Measurements from ENCODE around the gene TMEM31.
A peak's percentile ranks its signal among the peaks of the same experiment; 100 is the strongest.

The TMEM31 gene, protein sequence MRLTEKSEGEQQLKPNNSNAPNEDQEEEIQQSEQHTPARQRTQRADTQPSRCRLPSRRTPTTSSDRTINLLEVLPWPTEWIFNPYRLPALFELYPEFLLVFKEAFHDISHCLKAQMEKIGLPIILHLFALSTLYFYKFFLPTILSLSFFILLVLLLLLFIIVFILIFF

DNA sequence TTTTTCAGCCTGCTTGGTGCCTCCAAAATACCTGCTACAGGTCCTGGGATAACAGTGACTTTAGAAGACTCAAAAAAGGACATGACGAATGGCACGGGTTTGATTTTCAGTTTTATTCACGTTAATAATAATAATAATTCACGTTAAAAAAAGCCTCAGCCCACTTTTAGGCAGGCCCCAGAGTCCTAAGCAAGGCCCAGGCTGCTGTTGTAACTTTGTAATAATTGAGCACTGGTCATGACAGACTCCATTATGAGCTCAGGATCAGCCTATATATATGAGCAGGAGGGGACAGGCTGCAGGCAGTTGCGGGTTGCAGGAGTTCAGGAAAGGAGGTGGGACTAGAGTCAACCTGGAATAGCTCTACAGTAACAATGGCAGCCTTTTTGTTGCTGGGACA is at the start of gene TMEM31:
TMEM31 (plus strand) TSS at position 301 of the 400 bp plus-strand sequence. CDS start 1,350 bp downstream, outside the sequence.
- no peak for DNase-seq

DNA sequence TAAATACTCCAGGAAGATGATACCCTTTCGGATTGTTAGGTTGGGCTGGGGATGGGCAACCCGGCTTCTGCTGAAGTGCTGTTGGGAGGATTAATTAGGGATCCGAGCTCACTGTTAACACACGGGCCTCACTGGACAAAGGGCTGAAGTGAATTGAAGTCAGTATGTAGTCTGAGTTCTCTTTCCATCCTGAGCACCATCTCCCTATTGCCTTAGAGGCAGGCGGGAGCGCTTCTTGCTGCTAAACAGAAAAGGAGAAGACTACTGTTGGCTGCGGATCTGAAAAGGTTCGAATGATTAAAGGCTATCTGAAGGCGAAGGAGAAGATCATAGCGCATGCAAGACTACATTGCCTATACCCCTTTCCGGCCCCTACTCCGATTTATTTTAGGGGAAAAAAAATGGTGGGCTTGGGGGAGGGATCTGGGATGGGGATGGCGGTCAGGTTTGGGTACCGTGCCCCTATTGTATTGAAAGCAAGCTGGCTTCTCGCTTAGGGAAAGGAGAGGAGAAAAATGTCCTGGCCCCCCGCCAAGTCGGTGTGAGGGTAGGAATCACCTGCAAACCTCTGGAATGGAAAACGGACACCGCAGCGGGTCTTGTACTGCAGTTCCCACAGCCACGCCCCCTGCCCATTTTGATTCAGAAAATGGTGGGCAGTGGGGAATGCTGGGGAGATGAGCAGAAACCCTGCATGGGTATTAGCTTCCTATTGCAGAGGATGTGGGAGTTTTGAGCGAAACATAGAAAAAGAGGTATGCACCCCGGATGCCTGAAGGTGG is 46.5 kb upstream of the TMEM31 start:
- no peak for DNase-seq

DNA sequence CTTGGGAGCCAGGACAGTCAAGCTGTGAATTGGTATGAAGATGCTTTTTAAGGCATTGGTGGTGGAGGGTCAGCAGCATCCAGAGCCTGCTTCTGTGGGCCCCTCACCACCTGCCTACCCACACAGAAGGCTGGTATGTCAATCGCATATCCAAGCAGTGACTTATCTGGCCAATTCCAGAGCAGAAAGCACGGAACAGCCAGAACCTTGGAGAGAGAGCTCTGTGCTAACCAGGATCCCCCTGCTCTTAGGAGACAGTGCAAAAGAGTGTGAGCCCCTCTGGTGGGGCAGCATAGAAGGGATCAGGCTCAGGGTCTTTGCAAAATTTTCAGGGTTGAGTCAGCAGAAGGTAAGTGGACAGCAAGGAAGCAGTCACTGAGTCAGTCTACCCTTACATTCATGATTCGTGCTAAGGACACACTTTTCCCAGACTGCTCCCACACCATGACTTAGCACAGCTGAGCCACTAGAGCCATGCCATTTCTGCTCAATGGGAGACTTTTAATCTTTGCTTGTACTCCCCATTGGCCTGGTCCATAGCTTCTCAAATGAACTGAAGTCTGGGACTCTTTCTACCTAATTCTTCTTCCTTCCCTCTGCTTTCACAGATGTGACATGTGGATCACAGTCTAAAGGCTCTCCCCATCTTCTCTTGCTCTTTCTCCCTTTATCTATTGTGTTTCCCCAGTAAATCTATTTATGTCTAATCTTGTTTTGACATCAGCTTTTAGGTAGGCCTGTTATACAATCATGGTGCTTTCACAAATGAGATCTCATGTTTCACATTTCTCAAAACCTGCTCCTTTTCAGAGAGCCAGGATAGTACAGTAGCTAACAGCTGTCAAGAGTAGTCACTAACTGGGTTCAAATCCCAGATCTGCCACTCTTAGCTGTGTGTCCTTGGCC is 44.3 kb upstream of the TMEM31 start:
- no peak for DNase-seq

DNA sequence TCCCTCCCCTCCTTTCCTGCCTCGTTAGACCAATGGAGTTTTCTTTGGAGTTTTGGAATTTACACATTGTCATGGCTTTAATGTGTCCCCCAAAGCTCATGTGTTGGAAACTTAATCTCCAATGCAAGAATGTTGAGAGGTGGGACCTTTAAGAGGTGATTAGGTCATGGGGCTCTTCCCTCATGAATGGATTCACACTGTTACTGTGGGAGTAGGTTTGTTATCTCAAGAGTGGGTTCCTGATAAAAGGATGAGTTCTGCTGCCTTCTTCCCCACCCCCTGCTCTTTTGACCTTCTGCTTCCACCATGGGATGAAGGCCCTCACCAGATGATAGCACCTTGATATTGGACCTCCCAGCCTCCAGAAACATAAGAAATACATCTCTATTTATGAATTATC is 41.0 kb upstream of the TMEM31 start:
- no peak for DNase-seq

DNA sequence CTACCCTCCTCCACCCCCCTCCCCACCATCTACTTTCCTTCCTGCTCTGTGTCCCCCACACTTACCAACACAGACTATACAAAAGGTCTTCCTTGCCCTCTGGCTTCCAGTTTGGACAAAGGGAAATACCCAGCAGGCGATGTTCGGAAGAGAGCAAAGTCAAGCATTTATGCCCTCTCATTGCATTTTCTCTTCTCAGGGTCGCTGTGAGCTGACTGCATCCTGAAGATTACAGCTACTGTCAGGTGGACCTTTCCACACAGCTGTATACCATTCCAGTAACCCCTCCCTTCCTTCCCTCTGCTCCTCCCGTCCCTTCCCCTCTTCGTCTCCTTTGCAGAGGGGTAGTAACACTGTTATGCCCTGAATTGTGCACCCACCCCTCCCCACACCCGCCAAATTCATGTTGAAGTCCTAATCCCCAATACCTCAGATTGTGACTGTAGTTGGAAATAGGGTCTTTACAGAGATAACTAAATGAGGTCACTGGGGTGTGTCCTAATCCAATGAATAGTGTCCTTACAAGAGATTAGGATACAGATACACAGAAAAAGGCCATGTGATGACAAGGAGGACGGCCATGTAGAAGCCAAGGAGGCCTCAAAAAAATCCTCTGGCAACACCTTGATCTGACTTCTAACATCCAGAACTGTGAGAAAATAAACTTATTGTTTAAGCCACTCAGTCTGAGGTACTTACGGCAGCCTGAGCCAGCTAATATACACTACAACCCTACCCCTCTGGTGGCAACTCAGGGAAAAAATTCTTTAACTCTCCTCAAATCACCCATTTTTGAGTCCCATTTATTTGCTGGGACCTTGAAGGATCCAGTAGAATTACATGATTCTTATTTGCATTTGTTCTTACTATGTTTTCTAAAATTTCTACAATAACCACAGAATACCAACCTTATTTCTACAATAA is 35.9 kb upstream of the TMEM31 start:
- DNase-seq: no peak

DNA sequence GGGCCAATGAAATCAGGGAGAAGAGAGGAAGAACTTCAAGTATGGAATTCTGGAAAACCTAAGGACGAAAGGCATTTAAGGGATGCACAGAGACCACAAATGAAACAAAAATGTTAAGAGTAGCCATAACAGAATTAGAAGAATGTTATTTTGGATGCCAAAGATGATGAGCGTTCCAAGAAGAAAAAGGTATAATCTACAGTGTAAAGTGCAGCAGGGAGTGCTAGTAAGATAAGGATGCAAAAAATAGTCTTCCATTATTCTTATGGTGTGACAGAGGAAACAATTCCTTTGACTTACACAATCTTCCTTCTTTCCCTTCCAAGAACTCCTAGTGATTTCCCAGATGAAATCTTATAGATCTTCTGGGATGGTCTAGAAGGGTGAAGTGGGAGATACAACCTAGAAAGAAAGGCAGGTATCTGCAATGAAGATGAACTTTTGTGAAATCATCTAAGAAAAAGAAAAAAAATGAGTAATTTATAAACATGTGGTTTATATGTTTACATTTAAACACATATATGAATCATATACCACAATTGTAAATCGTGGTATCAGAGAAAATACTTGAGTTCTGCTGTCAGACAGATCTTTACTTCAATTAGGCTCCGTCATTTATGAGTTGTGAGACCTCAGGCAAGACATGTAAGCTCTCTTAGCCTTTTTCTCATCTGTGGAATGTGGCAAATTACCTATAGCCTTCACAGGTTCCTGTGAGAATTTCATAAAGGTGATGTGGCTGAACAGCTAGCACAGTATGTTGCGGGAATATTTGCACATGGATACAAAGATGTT is 32.3 kb upstream of the TMEM31 start:
- no peak for DNase-seq

DNA sequence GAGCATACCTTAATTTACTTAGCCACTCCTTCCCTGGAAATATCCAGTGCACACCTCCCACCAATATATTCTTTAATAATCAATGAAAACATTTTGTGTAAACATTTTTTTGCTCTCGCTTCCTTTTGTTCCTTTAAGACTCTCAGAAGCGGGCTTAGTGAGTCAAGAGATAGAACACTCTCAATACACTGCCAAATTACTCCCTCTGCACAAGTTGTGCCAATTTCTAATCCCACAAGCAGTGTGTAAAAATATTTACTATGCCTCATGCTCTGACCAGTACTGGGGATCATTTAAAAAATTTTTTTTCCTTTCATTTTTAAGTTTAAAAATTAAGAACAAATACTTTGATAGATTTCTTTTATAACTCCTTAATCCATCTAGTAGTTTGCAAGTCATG is 29.3 kb upstream of the TMEM31 start:
- no peak for DNase-seq

DNA sequence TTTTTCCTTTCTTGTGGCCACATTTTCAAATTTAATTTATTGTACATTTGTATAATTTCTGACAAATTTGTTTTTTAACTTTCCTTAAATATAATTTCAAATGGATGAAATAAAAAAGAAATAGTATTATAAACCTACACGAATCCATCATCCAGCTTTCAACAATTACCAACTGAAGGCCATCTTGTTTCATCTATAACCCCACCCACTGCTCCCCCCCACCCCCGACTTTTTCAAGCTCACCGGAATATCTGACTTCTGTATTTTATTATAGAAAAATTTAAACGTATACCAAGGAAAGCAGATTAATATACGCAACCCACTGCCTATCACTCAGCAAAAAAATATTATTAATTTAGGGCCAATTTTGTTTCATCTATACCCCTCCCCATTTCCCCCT is 25.3 kb upstream of the TMEM31 start:
- no peak for DNase-seq

DNA sequence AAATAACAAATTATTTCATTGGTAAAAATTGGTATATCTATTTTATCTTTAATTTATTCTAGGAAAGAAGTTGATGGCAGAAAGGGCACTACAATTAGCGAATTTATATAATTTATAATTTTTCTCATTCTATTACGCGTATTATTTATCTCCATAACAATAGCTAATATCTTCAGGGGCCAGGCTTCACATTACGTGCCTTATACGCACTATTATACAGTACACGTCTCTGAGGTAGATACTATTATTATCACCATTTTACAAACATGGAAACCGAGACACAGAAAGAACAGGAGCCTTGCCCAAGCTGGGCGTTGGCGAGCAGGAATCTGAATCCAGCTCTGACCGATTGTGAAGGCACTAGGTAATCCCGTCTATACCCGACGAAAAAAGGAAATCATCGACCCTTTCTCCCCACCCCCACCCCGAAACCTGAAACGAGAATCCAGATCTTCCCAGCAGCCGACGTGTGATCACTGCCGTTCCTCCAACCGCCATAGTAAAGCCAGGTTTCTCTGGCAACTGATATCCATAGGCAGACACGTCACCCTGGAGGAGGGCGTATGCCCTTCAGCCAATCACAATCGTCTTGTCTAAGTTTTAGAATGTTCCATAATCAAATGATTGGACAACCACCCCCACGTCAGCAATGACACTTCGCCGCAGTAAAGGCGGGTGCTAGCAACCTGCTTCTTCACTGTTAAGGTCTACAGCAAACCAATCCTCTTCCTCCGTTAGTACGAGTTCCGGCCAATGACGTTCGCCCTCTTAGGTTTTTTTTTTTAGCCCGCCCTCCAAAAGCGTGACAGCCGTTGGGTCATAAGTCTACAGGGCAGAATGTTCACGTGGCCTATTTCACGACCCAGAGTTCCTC is 24.3 kb upstream of the TMEM31 start, which contains the start of gene MORF4L2:
MORF4L2 (minus strand) TSS at position 501 of the 874 bp plus-strand sequence. CDS start 9,672 bp downstream, outside the sequence.
- DNase-seq: peak; percentile 60 to 94 (median 92)

DNA sequence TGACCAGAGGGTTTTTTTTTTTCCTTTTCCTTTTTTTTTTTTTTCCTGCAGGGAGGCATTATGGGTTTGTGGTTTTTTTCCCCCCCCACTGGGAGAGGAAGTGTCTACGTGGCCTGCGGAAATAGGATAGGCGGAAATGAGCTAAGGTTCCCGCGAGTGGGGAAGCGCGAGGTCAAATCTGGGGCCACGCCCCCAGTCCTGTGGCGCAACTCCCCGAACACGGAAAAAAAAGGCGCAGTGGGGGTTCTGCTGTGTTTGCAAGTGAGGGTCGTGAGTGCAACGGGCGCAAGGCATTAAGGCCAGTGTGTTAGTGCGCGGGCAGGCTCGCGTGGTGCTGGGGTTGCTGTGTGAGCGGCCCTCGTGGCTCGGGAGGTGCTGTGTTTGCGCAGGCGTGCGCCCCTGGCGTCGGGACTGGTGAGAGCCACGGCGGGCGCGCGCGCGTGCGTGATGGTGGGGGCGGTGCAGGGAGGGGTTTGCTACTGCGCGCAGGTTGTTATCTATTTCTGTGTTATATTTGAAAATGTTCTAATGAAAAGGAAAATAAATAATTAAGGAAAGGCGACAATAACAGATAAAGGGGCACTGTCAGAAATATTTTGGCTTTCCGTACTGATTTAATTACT is 23.5 kb upstream of the TMEM31 start:
- DNase-seq: peak; percentile 79 to 93 (median 86)

DNA sequence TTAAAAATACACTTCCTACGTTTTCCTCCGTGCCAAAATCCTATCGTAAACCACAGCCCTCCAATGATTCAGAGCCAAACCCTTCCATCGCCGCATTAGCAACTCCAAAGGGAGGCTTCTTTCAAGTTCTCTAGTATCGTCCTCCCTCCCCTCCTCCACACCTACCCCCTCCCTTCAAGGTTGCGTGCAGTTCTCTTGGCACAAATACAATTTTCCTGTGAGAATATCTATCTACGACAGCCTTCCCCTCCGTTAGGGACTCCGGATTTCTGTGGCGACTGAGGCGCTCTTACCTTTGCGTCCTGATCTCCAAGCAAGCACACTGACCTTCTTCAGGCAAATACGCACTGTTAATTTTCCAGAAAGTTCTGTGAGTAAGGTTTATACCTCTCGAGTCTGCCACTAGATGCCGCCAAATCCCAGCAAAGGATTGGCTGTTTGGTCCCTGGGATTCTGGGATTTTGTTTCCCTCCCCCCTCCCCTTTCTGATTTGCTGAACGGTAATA is 23.0 kb upstream of the TMEM31 start:
- DNase-seq: peak; percentile 10 to 72 (median 31)

DNA sequence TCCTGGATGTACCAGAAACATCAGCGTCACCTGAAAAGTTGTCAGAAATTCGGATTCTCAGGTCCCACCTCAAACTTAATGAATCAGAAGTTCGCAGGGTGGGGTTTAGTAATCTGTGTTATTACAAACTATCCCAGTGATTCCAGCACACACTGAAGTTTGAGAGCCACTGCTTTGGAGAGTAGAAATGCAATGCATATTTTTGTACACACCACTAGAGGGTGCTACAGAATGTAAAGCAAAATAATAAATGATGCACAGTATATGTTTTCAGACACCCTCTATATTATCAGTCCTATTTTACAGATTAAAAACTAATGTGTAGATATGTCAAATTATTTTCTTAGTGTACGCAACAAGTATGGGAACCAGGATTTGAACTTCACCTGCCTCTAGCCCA is 21.8 kb upstream of the TMEM31 start:
- peak in 2 of 6 experiments; percentile 23 to 51 for DNase-seq

DNA sequence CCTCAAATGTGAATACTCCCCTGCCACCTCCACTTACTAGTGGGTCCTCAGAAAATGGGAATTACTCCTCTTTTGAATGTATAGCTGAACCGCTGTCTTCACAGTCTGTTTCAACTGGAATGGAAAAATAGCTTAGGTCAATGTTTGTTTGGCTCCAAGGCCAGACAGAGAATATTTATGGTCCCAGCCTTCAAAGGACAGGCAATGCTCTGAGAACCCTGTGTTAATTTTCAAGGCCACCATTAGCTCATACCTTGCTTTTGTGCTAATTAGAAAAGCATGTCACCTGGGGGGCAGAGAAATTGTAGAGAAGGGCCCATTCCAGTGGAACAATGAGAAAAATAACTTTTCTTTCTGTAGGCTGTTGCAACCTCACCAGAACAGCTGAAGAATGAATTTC is 19.6 kb upstream of the TMEM31 start:
- no peak for DNase-seq

DNA sequence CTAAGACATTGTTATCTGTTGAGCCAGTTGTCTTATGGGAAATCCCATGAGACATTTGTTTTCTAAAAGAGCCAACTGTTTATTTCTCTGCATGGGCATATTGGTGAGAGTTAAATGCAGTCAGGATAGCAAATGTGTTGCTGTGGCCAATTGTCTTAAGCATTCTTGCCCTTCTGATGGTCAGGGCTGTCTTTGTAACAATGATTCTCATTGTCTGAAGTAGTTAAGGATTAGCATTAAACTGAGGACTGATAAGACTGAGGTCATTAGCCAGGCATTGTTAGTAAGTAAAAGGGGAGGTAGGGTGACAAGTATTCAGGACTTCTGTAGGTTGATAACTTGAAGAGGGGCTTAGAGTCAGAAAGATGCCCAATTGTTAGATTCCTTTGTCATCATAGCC is 13.0 kb upstream of the TMEM31 start:
- DNase-seq: no peak

DNA sequence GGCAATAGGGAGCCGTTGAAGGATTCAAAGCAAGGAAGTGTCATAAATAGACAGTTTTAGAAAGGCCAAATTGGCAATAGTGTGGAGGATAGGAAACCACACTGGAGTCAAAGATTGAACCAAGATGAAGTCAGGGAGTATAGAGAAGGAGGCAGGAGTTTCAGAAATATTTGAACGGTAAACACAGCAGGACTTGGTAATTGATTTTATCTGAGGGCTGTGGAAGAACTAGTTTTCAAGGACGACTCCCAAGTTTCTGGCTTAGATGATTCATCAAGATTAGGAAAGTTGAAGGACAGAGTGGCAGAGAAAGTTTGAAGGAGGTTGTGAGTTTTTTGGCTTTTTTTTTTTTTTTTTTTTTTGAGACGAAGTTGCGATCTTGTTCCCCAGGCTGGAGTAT is 11.5 kb upstream of the TMEM31 start:
- DNase-seq: no peak

DNA sequence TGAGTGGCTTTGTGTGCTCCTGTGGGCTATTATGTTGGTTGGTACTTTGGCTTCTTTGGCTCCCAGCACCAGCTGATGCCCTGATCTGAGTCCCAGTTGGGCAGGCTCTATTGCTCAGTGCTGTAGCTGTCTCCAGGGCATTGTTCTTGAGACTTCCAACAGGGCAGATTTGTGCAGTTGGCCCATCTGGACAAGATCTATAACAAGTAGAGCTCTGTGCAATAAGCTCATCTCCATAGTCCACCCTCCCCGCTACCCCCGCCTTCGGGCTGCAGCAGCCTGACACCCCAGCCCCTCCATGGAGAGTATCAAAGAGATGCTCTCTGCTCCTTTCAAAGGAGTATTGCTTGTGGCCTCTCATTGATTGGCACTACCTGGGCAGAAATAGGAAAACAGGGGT is 5.8 kb upstream of the TMEM31 start:
- DNase-seq: no peak

DNA sequence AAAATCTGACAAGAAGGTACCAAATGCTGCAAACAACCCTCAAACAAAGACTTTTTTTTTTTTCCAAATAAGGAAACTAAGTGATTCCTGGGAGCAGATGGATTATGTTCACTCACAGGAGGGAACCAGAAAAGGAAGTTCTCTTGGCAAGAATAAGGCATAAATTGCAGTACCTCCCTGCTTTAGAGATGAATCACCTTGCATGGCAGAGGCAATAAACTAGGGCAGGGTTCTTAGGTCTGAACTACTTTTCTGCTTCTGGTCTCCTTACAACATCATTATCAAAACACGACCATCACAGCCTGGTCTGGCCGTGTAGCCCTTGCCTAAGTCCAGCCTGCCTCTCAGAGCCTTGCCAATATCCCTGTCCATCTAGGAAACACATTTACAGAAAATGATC is 6.3 kb downstream of the TMEM31 start:
- DNase-seq: no peak

DNA sequence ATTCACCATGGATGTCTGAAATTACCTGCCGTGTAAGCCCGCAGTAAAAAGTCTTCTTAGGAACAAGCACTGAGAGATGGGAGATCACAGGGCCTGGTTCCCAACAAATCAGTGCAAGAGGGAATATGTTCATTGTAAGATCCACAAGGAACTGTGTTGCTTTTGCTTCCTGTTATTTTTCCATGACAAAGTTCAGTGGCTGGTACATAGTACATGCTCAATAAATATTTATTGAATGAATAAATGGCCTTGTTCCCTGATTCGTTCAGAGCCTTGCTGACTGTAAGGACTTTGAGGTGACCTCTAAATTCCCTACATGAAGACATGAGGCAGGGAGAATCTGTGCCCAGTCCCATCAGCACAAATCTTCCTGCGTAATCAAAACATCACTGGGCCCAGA is 7.4 kb downstream of the TMEM31 start:
- no peak for DNase-seq

DNA sequence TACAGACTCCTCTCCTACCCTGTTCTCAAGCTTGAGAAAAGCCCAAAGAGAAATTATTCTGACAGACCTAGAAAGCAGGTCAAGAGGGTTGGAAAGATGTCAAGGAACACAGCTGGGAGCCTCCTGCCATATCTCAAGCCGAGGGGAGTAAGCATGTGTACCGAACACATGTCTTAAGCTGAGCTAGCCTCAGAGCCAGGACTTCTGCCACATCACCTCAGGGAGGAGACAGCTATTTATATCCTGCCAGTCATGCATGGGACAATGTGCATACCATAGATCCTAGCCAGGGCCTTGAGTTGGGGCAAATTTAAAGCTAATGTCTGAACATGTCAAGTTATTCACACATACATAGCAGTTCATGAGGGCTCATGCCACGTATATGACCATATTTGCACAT is 11.8 kb downstream of the TMEM31 start:
- DNase-seq: no peak

DNA sequence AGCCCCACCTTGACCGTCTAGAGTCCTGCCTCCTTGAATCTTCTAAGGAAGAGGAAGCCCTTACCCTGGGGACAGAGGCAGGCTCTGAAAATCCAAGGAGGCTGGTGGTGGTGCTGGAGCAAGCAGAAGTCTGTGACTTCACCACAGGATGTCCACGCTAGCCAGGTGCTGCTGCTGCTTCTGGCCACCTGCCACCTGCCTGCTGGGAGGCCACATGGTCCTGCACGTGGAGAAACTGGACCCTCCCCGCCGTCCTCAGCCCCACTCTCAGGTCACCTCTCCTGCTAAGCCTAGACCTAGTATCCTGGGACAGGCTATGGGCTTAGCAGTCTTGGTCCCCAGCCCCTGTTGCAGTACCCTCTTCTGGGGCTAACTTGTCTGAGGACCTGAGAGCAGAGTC is 15.8 kb downstream of the TMEM31 start:
- no peak for DNase-seq
